Measurements from ENCODE around the gene POLR2M. TPM values are rescaled to one million over a fixed set of nuclear protein-coding genes. Genes with fewer than 3 reads are reported as not detected.

Gene POLR2M
- 33.4 and 359 TPM in 2 replicates for total RNA-seq

DNA sequence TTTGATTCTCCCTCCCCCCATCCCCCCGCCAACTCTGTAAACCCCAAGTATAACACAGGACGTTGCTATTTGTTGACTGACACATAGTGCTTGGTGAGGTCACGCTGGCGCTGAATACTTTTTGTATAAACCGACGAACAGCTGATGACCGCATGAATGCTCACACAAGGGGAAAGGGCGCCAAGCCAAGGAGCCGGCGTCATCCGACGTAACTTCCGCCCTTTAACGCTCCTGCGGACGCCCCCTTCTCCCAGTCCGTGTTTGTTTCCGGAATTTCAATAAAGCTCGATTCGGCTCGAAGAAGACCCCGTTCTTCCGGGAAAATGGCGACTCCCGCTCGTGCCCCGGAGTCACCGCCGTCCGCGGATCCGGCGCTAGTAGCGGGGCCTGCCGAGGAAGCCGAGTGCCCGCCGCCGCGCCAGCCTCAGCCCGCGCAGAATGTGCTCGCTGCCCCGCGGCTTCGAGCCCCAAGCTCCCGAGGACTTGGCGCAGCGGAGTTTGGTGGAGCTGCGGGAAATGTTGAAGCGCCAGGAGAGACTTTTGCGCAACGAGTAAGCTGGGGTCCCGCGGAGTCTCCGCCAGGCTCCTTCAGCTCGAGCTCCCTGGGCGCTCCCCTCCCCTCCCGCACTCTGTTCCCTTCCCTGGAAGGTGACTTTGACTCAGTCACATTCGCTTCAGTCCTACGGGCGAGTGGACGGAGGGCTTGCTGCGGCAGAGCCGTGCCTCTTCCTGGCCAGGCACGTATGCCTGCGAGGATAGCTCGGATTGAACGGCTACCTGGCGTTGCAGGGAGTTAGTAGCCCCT lies at the start of gene POLR2M:
POLR2M (plus strand) TSS at position 310 of the 805 bp plus-strand sequence; CDS start at position 439, 129 bp downstream.

Other genes starting within 250 kb of the POLR2M start
- 0.35 and 0.68 TPM in 2 replicates for gene MYZAP, start 114.8 kb upstream of the POLR2M start, total RNA-seq